ENCODE measurements around the gene ARHGAP30. TPM values are rescaled to one million over a fixed set of nuclear protein-coding genes. Genes with fewer than 3 reads are reported as not detected.
"Not testable (repeated sequence)": the region's sequence is repeated elsewhere in the genome, so short reads cannot be mapped to it uniquely, and the experiment has no call there.

ARHGAP30 gene
- total RNA-seq, 1 donor from 2014 or later, result not detected

GRCh38 chr1:161018631-161018930 is 51.1 kb downstream of the ARHGAP30 start:
- DNase-seq (ENCODE audit: low read depth), result no peak

GRCh38 chr1:161017756-161018630 is 51.7 kb downstream of the ARHGAP30 start:
- DNase-seq (ENCODE audit: low read depth), result no peak

GRCh38 chr1:161017181-161017580 is 52.5 kb downstream of the ARHGAP30 start:
- DNase-seq (ENCODE audit: low read depth), result not testable (repeated sequence)

- DNase-seq (ENCODE audit: low read depth), result not testable (repeated sequence)
These were observed 53.0 kb downstream of the ARHGAP30 start for GRCh38 chr1:161016683-161017082.

- DNase-seq (ENCODE audit: low read depth), result peak; percentile 89
These were observed 56.0 kb downstream of the ARHGAP30 start for GRCh38 chr1:161013488-161014230.

GRCh38 chr1:161013131-161013487 is 56.6 kb downstream of the ARHGAP30 start:
- no peak for DNase-seq (ENCODE audit: low read depth)

GRCh38 chr1:161012420-161012819 is 57.3 kb downstream of the ARHGAP30 start:
- no peak for DNase-seq (ENCODE audit: low read depth)

GRCh38 chr1:161009602-161010211 is 60.0 kb downstream of the ARHGAP30 start:
- DNase-seq (ENCODE audit: low read depth), result no peak

GRCh38 chr1:161008869-161009510 is 60.7 kb downstream of the ARHGAP30 start:
- DNase-seq (ENCODE audit: low read depth), result no peak

GRCh38 chr1:161007369-161007768 is 62.3 kb downstream of the ARHGAP30 start:
- DNase-seq (ENCODE audit: low read depth), result no peak

- DNase-seq (ENCODE audit: low read depth), result no peak
These were observed 63.1 kb downstream of the ARHGAP30 start for GRCh38 chr1:161006563-161006962.

GRCh38 chr1:161001525-161001924 is 68.2 kb downstream of the ARHGAP30 start:
- DNase-seq (ENCODE audit: low read depth), result peak; percentile 64

- no peak for DNase-seq (ENCODE audit: low read depth)
These were observed 68.8 kb downstream of the ARHGAP30 start for GRCh38 chr1:161000736-161001480.

GRCh38 chr1:160999376-160999775 is 70.3 kb downstream of the ARHGAP30 start:
- DNase-seq (ENCODE audit: low read depth), result no peak

GRCh38 chr1:160997323-160998038 is 72.2 kb downstream of the ARHGAP30 start:
- DNase-seq (ENCODE audit: low read depth), result peak; percentile 73

Other genes with a start within 250 kb of the ARHGAP30 start
- not detected in 2 replicates for gene CD244, start 207.0 kb downstream of the ARHGAP30 start, total RNA-seq
- gene ITLN1, start 184.7 kb downstream of the ARHGAP30 start, total RNA-seq, result not detected in 2 replicates
- gene ITLN2, start 115.1 kb downstream of the ARHGAP30 start, total RNA-seq, result not detected in 2 replicates
- 3.2 and 10.4 TPM in 2 replicates for gene F11R, start 48.7 kb downstream of the ARHGAP30 start, total RNA-seq
- gene TSTD1, start 30.9 kb downstream of the ARHGAP30 start, total RNA-seq, result 51.7 and 73.4 TPM in 2 replicates
- 58.0 and 73.3 TPM in 2 replicates for gene USF1, start 23.9 kb downstream of the ARHGAP30 start, total RNA-seq
- gene NECTIN4, start 19.7 kb upstream of the ARHGAP30 start, total RNA-seq, result 0.16 TPM in 1 of 2 replicates, not detected in the other
- gene KLHDC9, start 28.5 kb upstream of the ARHGAP30 start, total RNA-seq, result 1.1 and 6.8 TPM in 2 replicates
- 53.7 and 64.6 TPM in 2 replicates for gene PFDN2, start 48.1 kb upstream of the ARHGAP30 start, total RNA-seq
- 23.6 TPM in 2 replicates for gene NIT1, start 48.2 kb upstream of the ARHGAP30 start, total RNA-seq
- gene DEDD, start 62.8 kb upstream of the ARHGAP30 start, total RNA-seq, result 26.8 and 28.8 TPM in 2 replicates
- 67.2 and 78.5 TPM in 2 replicates for gene UFC1, start 84.1 kb upstream of the ARHGAP30 start, total RNA-seq
- gene USP21, start 89.6 kb upstream of the ARHGAP30 start, total RNA-seq, result 11.1 and 11.5 TPM in 2 replicates
- 9.4 and 18.5 TPM in 2 replicates for gene PPOX, start 96.5 kb upstream of the ARHGAP30 start, total RNA-seq
- 32.8 and 34.3 TPM in 2 replicates for gene B4GALT3, start 107.6 kb upstream of the ARHGAP30 start, total RNA-seq
- 19.7 and 22.4 TPM in 2 replicates for gene ADAMTS4, start 129.2 kb upstream of the ARHGAP30 start, total RNA-seq
- 162 TPM in 2 replicates for gene NDUFS2, start 132.5 kb upstream of the ARHGAP30 start, total RNA-seq
- not detected in 2 replicates for gene FCER1G, start 145.4 kb upstream of the ARHGAP30 start, total RNA-seq
- gene APOA2, start 153.7 kb upstream of the ARHGAP30 start, total RNA-seq, result not detected in 2 replicates
- 11.9 and 12.0 TPM in 2 replicates for gene TOMM40L, start 156.2 kb upstream of the ARHGAP30 start, total RNA-seq
- not detected in 2 replicates for gene NR1I3, start 168.3 kb upstream of the ARHGAP30 start, total RNA-seq
- gene PCP4L1, start 188.9 kb upstream of the ARHGAP30 start, total RNA-seq, result not detected in 2 replicates
- 1.7 and 2.8 TPM in 2 replicates for gene MPZ, start 240.1 kb upstream of the ARHGAP30 start, total RNA-seq
- 17.8 and 40.5 TPM in 2 replicates for gene SDHC, start 244.5 kb upstream of the ARHGAP30 start, total RNA-seq

All from myocyte (in vitro differentiated cells).